Stimulated activated memory B cell treated with anti-CD40 and anti-IgM and Interleukin-4, amounts not matched to agents 10 μg/mL and 1 μg/mL and 100 μg/mL, for 72 hours (primary cell): Measurements from ENCODE around the gene TMEM59.
"Not testable (repeated sequence)": the region's sequence is repeated elsewhere in the genome, so short reads cannot be mapped to it uniquely, and the experiment has no call there.

Experiments
- ATAC-seq: fragments of 150-1000 bp; cut with Tn5 transposase; 2 replicates; pipeline ENCODE4 v1.10.0; 2021
- H3K27ac Mint-ChIP-seq: one replicate; pipeline ENCODE4 v1.8.0; 2022; ENCODE audit warnings: mild to moderate bottlenecking, mixed read lengths
- H3K27me3 Mint-ChIP-seq: one replicate; pipeline ENCODE4 v1.8.0; 2022; ENCODE audit warnings: mixed read lengths
- H3K36me3 Mint-ChIP-seq: one replicate; pipeline ENCODE4 v1.8.0; 2022; ENCODE audit warnings: mixed read lengths
- H3K4me1 Mint-ChIP-seq: one replicate; pipeline ENCODE4 v1.8.0; 2022; ENCODE audit warnings: mixed read lengths
- H3K4me3 Mint-ChIP-seq: one replicate; pipeline ENCODE4 v1.8.0; 2022; ENCODE audit warnings: mild to moderate bottlenecking, moderate library complexity, mixed read lengths
- H3K9me3 Mint-ChIP-seq: one replicate; pipeline ENCODE4 v1.8.0; 2022; ENCODE audit warnings: mixed read lengths

The TMEM59 gene

GRCh38 chr1:54009406-54009805 is 43.6 kb downstream of the TMEM59 start:
- Mint-ChIP-seq H3K36me3 (no peaks in the 10 kb centered on the region), H3K9me3 (no peaks in the 10 kb centered on the region), H3K27ac (no peak overlapping the region), H3K27me3 (peaks cover 50% of the 10 kb centered on the region), H3K4me1 (no peaks in the 10 kb centered on the region), H3K4me3 (no peak overlapping the region)
- no peak for ATAC-seq

DNA sequence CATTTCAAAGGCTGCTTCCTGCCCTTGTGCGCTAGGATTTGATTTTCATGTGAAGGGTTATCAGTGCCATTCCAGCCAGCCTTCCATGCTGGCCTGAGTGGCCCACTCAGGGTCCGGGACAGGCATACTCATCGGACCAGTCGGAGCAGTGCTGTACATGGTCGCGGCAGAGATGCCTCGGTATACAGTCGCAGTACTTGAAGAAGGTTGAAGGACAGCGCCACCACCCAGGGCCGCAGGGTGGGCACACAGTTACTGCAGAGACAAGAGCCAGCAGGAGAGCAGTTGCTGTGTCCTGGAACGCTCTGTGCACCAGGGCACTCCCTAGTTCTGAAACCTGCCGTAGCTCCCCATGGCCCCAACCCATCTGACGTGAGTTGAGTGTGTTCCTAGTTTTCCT is 44.1 kb downstream of the TMEM59 start:
- H3K4me1 Mint-ChIP-seq = no peaks in the 10 kb centered on the region
- ATAC-seq = no peak
- H3K36me3 Mint-ChIP-seq = no peaks in the 10 kb centered on the region
- H3K27ac Mint-ChIP-seq = no peak overlapping the region
- H3K27me3 Mint-ChIP-seq = peaks cover 47% of the 10 kb centered on the region
- H3K4me3 Mint-ChIP-seq = no peak overlapping the region
- H3K9me3 Mint-ChIP-seq = no peaks in the 10 kb centered on the region

- Mint-ChIP-seq H3K27me3 (peaks cover 38% of the 10 kb centered on the region), H3K4me3 (no peak overlapping the region), H3K9me3 (no peaks in the 10 kb centered on the region)
These were observed 45.4 kb downstream of the TMEM59 start for GRCh38 chr1:54007613-54008012.

GRCh38 chr1:54006508-54006907 is 46.5 kb downstream of the TMEM59 start:
- no peak overlapping the region for H3K27ac Mint-ChIP-seq
- no peaks in the 10 kb centered on the region for H3K36me3 Mint-ChIP-seq
- H3K4me1 Mint-ChIP-seq = no peaks in the 10 kb centered on the region
- H3K4me3 Mint-ChIP-seq = no peak overlapping the region
- no peaks in the 10 kb centered on the region for H3K9me3 Mint-ChIP-seq
- ATAC-seq = no peak
- peaks cover 31% of the 10 kb centered on the region for H3K27me3 Mint-ChIP-seq

More at GRCh38 chr1:54007613-54008012, 45.4 kb downstream of the TMEM59 start:
- H3K27ac Mint-ChIP-seq = no peak overlapping the region
- H3K4me1 Mint-ChIP-seq = no peaks in the 10 kb centered on the region
- no peak for ATAC-seq
- no peaks in the 10 kb centered on the region for H3K36me3 Mint-ChIP-seq

DNA sequence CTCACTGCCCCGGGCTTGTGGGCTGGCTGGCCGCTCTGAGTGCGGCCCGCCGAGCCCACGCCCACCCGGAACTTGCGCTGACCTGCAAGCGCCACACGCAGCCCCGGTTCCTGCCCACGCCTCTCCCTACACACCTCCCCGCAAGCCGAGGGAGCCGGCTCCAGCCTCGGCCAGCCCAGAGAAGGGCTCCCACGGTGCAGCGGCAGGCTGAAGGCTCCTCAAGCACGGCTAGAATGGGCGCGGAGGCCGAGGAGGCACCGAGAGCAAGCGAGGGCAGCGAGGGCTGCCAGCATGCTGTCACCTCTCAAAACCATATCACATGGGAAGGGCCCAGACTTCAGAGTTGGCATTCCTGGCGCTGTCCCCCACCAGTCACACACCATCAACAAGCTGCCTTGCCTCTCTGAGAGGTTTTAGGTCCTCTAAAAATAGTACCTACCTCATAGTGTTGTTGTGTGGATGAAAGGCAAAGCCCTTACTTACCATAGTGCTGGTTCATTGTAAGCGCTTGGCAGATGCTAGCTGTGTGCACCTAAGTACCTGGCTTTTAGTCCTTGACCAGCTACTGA is 48.4 kb downstream of the TMEM59 start:
- Mint-ChIP-seq H3K27me3 (peaks cover 12% of the 10 kb centered on the region), H3K36me3 (no peaks in the 10 kb centered on the region), H3K4me3 (no peak overlapping the region), H3K4me1 (no peaks in the 10 kb centered on the region), H3K27ac (no peak overlapping the region), H3K9me3 (no peaks in the 10 kb centered on the region)
- no peak for ATAC-seq

GRCh38 chr1:54003750-54004480 is 49.1 kb downstream of the TMEM59 start:
- not testable (repeated sequence) for ATAC-seq, H3K4me1 Mint-ChIP-seq, H3K27me3 Mint-ChIP-seq, H3K9me3 Mint-ChIP-seq, H3K36me3 Mint-ChIP-seq, H3K4me3 Mint-ChIP-seq, H3K27ac Mint-ChIP-seq

- H3K4me3 Mint-ChIP-seq = no peak overlapping the region
- H3K27me3 Mint-ChIP-seq = no peaks in the 10 kb centered on the region
- H3K9me3 Mint-ChIP-seq = no peaks in the 10 kb centered on the region
- no peak for ATAC-seq
- H3K4me1 Mint-ChIP-seq = no peaks in the 10 kb centered on the region
- no peaks in the 10 kb centered on the region for H3K36me3 Mint-ChIP-seq
- H3K27ac Mint-ChIP-seq = no peak overlapping the region
These were observed 49.8 kb downstream of the TMEM59 start for GRCh38 chr1:54003249-54003646.

GRCh38 chr1:54002544-54003248 is 50.3 kb downstream of the TMEM59 start:
- Mint-ChIP-seq H3K36me3 (no peaks in the 10 kb centered on the region), H3K9me3 (peaks cover under 1% of the 10 kb centered on the region), H3K27ac (no peak overlapping the region), H3K4me3 (no peak overlapping the region), H3K4me1 (no peaks in the 10 kb centered on the region), H3K27me3 (no peaks in the 10 kb centered on the region)
- no peak for ATAC-seq

- H3K4me1 Mint-ChIP-seq = no peaks in the 10 kb centered on the region
- no peaks in the 10 kb centered on the region for H3K36me3 Mint-ChIP-seq
- no peak for ATAC-seq
- H3K4me3 Mint-ChIP-seq = no peak overlapping the region
- no peak overlapping the region for H3K27ac Mint-ChIP-seq
- no peaks in the 10 kb centered on the region for H3K27me3 Mint-ChIP-seq
- peaks cover 2% of the 10 kb centered on the region for H3K9me3 Mint-ChIP-seq
These were observed 51.4 kb downstream of the TMEM59 start for GRCh38 chr1:54001591-54001990.

- H3K9me3 Mint-ChIP-seq = peaks cover 2% of the 10 kb centered on the region
- no peak overlapping the region for H3K4me3 Mint-ChIP-seq
- ATAC-seq = no peak
- H3K4me1 Mint-ChIP-seq = no peaks in the 10 kb centered on the region
- H3K27ac Mint-ChIP-seq = no peak overlapping the region
- no peaks in the 10 kb centered on the region for H3K36me3 Mint-ChIP-seq
- H3K27me3 Mint-ChIP-seq = no peaks in the 10 kb centered on the region
These were observed 53.1 kb downstream of the TMEM59 start for GRCh38 chr1:53999920-54000319.

GRCh38 chr1:53998223-53998622 is 54.8 kb downstream of the TMEM59 start:
- Mint-ChIP-seq H3K27me3 (no peaks in the 10 kb centered on the region), H3K27ac (no peak overlapping the region), H3K9me3 (peaks cover 2% of the 10 kb centered on the region), H3K36me3 (no peaks in the 10 kb centered on the region), H3K4me1 (no peaks in the 10 kb centered on the region), H3K4me3 (no peak overlapping the region)
- ATAC-seq = no peak

- Mint-ChIP-seq H3K27ac (no peak overlapping the region), H3K36me3 (no peaks in the 10 kb centered on the region), H3K4me1 (no peaks in the 10 kb centered on the region), H3K4me3 (no peak overlapping the region), H3K27me3 (no peaks in the 10 kb centered on the region), H3K9me3 (peaks cover 2% of the 10 kb centered on the region)
- no peak for ATAC-seq
These were observed 57.3 kb downstream of the TMEM59 start for GRCh38 chr1:53995683-53996082.

DNA sequence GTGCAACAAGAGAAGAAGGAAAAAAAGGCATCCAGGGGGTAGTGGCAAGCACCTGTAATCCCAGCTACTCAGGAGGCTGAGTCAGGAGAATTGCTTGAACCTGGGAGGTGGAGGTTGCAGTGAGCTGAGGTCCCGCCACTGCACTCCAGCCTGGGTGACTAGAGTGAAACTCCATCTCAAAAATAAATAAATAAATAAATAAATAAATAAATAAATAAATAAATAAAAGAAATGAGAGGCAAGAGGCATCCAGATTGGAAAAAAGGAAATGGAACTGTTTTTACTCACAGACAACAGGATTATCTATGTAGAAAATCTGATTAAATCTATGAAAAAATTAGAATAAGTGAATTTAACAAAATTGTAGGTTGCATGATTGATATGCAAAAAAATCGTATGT is 58.5 kb downstream of the TMEM59 start:
- not testable (repeated sequence) for ATAC-seq, H3K27me3 Mint-ChIP-seq, H3K4me1 Mint-ChIP-seq, H3K9me3 Mint-ChIP-seq, H3K36me3 Mint-ChIP-seq, H3K4me3 Mint-ChIP-seq, H3K27ac Mint-ChIP-seq

DNA sequence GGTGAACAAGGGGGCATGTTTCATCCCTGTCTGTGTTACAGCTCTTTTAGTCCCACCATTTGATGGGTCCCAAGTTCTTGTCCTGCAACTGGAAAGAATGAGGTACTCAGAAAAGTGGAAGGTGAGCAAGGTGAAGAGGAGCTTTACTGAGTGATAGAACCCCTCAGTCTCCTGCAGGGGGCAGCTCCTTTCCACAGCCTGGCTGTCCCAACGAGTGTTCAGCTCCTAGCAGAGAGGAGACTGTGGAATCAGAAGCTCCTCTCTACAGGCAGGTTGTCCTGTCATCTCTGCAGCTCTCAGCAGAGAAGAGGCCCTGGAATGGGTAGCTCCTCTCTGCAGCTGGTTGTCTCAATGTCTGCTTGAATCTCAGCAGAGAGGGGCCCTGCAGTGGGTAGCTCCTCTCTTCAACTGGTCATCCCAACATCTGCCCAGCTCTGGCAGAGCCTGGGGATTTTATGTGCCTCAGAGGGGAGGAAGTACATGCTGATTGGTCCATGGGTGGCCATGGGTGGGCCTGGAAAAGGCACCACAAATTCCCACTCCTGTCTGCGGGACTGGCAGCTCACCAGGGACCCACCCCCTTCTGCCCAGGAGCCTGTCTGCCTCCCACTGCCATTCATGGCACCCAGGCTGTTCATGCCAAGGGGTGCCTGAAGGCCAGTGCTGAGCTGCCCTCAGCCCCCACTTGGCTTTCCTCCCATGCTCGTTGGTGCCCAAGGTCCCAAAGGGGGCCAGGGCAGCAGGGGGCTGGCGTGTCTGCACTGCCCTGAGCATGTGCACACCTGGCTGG is 60.7 kb downstream of the TMEM59 start:
- no peaks in the 10 kb centered on the region for H3K36me3 Mint-ChIP-seq
- H3K4me3 Mint-ChIP-seq = no peak overlapping the region
- no peaks in the 10 kb centered on the region for H3K9me3 Mint-ChIP-seq
- H3K27me3 Mint-ChIP-seq = no peaks in the 10 kb centered on the region
- no peaks in the 10 kb centered on the region for H3K4me1 Mint-ChIP-seq
- no peak for ATAC-seq
- H3K27ac Mint-ChIP-seq = no peak overlapping the region

GRCh38 chr1:53987880-53988279 is 65.1 kb downstream of the TMEM59 start:
- Mint-ChIP-seq H3K4me3 (no peak overlapping the region), H3K36me3 (no peaks in the 10 kb centered on the region), H3K4me1 (no peaks in the 10 kb centered on the region), H3K27ac (no peak overlapping the region), H3K9me3 (peaks cover 4% of the 10 kb centered on the region), H3K27me3 (no peaks in the 10 kb centered on the region)
- ATAC-seq = no peak
